GM04504 (cell line): ENCODE measurements around the gene PTGER3.

ENCODE experiments used
- DNase-seq: peaks from one replicate; pipeline ENCODE4 v3.0.0-alpha.2; 2012; ENCODE audit warnings: low read depth

PTGER3 gene

DNA sequence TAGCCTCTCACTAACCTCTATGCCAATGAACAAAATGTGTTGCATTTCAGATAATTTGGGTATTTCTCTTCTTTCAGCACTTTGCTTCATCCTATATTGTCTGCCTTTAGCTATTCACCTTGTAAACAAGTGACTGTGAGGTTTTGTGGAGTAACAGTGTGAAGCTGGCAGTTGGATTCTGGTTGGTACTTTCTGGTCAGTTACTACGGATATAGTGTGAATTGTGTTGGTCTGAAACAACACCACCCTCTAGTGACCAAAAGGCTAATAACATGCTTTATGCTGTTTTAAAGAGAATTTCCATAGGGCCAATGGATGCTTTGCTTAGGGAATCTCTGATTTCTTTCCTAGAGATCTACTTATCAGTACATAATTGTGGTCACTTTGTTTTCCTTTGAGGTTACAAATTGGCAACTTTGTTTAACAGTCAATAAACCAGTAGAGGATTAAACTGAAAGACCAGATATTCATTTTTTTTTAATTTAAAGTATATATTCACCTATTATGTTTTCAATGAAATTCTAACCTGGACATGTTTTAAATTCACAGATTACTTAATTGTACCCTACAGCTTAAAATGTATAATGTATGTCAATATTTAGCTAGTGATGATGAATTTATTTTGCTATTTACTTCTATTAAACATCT lies 2.5 kb upstream of the PTGER3 start:
- peak; percentile 54 for DNase-seq

DNA sequence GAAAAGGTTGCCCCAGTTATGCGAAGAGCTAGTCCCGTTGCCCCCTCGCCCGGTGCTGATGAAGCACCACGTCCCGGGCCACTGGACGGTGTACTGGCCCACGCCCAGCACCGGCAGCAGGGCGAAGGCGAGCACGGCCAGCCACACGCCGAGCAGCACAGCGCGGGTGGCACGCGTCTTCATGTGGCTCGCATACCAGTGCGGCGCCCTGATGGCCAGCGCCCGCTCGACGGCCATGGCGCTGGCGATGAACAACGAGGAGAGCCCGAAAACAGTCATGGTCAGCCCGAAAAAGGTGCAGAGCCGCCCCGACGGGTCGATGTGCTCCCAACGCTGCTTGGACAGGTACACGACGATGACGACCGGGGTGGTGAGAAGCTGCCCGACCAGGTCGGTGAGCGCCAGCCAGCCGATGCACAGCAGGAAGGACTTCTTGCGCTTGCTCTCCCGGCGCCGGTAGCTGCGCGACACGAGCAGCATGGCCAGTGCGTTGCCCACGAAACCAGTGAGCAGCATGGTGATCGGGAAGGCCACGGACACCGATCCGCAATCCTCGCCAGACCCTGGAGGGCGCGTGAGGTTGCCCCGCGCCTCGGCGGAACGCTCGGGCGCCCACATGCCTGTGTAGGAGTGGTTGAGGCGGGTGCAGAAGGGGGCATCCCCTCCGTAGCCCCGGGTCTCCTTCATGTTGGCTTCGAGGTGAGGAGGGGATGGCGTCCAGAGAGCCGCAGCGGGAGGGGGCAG lies 553 bp downstream of the PTGER3 start:
- no peak for DNase-seq

- no peak for DNase-seq
Measured at GRCh38 chr1:71045463-71046028, 2.1 kb downstream of the PTGER3 start.

DNA sequence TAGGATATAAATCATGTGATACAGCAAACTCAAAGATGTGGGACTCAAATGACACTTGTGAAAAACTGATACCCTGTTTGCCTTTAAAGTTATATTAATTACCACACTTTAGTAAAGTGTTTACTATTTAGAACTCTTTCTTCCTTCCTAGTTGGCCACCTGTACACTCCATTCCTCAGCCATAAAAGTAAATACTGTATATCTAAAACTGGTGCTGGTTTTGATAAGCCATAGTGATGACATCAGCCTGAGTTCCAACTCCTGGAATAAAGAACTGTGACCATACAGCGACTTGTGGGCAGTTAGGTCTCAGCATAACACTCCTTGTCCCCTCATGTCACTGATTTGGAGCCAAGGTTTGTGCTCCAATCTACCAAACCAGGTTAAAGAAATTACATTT lies 2.8 kb downstream of the PTGER3 start:
- DNase-seq = no peak

- no peak for DNase-seq
Measured at GRCh38 chr1:71043065-71043464, 4.6 kb downstream of the PTGER3 start.

DNA sequence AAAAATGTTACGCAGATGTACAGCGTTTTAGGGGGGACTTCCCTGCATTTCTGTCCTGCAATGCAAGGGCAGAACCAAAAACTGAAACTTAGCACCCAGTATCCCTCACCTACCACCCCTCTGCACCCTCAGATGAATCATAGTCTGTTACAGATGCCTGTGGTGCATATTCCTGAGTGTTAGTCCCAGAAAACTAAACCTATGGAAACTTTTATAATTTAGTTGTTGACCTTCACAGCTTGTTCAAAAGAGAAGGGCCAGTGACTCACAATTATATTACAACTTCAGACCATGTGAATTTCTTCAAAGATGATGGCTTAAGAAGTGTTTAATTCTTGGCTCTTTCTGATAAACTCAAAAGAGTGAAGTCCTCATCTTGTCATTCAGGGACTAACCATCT lies 5.8 kb downstream of the PTGER3 start:
- no peak for DNase-seq

DNA sequence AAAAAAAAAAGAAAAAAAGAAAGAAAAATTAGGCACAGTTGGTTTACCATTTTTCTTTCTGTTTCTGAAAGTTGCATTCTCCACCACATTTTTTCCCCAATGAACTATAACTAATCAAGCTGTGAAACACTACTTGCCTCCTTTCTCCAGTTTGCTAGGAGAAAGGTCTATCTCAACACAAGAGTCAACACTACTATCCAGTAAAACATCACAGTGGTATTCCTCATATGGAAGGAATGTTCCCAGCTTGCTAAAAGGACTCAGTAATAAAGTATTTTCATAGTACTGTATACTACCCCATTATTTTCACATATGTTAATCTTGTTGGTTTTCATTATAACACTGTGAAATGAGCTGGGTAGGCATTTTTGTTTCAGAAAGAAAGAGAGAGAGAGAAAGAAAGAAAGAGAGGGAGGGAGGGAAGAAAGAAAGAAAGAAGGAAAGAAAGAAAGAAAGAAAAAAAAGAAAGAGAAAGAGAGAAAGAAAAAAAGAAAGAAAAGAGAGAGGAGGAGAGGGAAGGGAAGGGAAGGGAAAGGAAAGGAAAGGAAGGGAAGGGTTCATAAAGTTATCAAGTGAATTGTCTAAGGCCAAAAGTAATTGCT lies 7.9 kb downstream of the PTGER3 start:
- no peak for DNase-seq

- DNase-seq = no peak
Measured at GRCh38 chr1:71038942-71039341, 8.7 kb downstream of the PTGER3 start.

DNA sequence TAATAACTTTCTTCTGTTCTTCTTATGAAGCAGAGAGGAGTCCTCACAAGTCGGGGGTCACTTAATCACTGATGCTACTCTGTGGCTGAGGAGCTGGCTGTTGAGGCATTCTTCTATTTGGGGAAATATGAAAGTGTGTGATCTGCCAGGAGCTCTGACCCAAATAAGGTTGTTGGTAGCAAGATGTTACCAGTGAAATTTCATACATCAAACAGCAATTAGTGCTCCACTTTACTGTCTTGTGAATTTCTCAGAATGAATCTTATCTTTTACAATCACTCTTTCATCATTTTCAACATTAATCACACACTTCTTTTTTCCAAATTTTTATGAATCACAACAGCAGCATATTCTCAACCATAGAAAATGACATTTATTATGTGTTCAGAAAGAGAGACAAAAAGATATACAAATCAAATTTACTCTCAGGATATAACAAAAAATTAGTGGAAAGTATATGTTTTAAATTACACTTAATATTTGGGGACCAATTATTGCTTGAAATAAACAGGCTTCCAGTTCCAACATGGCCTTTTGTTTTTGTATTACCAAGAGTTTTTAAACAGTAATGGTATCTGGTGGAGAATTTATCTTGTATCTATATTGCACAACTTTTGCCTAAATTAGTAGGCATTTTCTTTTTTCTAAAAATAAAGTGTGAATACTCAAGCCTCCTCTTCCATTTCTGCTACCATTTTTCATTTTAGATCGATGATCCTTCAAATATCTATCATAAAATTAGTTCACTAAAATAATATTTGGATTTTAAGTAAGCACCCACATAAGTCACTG lies 9.6 kb downstream of the PTGER3 start:
- no peak for DNase-seq

DNA sequence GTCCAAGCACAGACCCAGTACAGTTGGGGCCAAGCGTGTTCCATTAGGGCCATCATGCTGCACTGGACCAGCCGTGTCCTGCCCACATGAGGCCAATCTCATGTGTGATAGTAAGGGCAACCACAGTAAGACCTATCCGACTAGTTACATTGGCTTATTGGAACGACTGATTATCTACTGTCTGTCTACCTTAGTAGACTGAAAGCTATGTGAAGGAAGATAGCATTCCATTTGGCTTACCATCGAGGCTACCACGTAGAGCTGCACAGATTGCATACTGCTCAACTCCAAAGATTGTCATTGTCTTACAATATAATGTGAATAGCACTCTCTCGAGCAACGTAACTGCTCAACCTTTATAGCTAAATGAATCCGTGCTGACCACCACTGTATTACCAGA lies 10.6 kb downstream of the PTGER3 start:
- no peak for DNase-seq

- DNase-seq = no peak
Measured at GRCh38 chr1:71033136-71033535, 14.5 kb downstream of the PTGER3 start.

DNA sequence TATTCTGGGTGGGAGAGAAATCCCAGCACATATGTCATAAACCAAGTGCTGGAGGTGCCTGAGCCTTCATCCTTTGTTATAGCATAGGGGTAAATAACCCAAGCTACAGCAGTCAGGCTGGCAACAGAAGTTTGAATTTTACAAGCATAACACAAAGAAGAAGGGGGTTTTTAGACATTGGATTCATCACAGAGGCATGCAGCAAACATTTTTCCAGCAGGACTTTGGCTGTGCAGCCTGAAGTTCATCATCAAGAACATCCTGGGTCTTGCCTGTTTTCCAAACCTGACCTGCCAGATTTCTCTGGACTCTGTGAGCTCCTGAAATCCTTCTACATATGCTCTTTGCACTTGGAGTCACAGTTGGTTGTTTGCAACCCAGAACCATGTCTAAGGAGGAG lies 16.2 kb downstream of the PTGER3 start:
- peak; percentile 57 for DNase-seq

DNA sequence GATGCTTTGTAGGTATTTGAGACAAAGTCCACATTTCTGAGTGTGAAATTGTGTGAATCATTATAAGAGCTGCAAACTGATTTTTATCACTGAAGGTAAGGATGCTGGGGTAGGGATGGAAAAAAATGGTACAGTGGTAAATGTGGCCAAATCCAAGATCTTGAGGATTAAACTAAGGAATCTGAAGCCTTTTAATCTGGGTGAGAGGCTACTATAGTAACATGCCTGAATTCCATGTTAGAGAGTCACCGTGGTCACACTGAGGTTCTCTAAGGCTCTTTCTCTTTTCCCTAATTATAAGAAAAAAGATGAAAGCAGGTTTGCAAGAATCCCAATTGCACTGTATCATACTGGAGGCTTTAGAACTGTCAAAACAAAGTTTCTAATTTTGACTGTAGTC lies 17.6 kb downstream of the PTGER3 start:
- no peak for DNase-seq

DNA sequence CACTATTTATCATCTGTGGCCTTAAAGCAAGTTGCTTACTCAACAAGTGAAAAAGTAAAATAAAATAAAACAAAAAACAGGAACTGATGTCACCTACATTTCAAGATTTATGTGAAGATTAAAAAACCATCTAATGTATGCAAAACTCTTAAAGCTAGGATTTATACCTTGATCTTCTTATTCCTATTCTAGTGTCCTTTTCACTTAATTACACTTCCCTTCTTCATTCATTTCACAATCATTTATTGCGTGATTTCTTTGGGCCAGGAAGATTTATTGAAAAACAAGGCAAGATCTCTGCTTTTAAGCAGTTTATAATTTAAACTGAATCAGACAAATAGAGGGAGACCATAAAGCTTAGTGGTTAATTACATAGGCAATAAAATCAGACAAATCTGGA lies 18.6 kb downstream of the PTGER3 start:
- DNase-seq = no peak

GRCh38 chr1:71027991-71028390 lies 19.6 kb downstream of the PTGER3 start:
- no peak for DNase-seq

DNA sequence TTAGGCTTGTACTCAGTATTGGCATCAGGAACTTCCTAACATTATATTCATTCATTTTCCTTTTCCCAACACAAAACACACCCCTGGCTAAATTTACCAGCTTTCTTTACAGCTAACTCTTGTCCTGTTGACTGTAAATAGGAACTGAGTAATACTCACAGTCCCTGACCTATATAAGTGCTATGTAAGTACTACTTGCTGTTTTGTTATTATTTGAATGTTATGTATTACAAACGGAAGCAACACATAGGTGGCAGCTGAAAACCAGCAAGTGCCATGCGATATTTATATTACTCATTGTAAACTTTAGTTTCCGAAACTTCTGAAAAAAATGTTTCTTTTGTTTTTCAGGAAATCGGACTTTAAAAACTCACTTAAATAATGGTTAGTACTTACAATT lies 21.5 kb downstream of the PTGER3 start:
- DNase-seq = no peak

DNA sequence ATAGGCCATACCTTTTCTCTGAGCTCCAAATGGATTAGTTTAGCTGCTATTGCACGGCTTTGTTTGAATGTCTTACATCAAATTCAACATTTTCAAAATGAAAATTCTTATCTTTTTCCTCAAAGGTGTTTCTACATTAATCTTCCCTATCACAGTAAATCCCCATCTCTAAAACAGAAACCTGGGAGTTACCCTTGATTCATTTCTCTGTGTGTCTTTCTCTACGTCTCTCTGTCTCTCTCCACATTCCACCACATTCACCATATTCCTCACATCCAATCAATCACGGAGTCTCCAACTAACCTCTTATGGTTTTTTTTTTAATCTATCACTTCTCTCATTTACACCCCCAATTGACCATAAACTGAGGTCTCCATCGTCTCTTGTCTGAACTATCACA lies 24.1 kb downstream of the PTGER3 start:
- DNase-seq = no peak

DNA sequence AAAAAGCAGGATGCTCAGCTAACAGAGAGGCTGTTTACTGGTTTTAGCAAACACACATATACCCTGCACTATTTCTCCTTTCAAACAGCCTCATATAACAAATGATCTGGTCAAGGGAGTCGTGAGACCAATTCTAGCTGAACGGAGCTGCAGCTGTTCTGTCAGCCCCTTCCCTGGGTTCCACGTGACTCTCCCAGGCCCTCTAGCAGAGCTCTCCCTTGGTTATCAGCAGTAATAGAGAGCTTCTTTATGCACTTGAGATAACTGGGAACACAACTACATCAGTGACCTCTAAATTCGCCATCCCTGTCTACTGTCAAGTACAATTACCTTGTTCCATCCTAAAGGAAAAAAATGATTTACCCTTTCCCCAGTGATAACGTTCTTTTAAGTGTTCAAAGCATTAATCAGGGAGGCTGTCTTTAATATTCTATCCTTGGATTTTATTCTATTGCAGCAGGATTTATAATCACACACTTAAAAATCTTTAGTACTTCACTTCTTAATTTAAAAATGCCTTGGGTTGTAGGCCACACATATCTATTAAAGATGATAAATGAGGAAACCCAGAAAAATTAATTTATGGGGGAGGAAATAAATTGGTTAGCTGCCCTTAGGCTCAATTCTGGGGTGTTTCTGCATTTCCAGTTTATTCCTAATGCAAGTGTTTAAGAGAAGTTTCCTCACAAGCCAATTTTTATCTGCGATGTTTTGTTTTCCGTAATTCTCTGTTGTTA lies 28.2 kb downstream of the PTGER3 start:
- no peak for DNase-seq

DNA sequence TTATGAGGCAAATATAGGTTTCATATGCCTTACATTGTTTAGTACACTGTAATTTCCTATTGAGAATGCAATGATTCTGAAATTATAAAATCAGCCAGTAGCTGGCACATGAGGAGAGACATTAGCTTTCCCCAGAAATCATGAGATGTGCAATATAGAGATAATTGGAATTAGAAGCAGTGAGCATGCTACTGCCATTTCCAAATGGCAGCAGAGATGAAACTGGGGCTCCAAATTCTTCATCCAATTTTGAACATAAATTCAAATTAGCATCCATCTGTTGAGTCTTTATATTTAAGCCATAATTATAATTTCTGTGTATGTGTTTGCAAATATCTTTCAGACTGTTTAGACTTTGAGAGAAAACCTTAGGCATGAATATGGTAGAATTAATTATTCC lies 28.8 kb downstream of the PTGER3 start:
- DNase-seq = no peak

- no peak for DNase-seq
Measured at GRCh38 chr1:71015745-71016144, 31.9 kb downstream of the PTGER3 start.

GRCh38 chr1:71014178-71014579 lies 33.4 kb downstream of the PTGER3 start:
- DNase-seq = no peak
